PC-9 (cell line): ENCODE results near the gene NELFB. TPM values are rescaled to one million over a fixed set of nuclear protein-coding genes. Genes with fewer than 3 reads are reported as not detected.

Experiments used
- BruUV-seq: library from RNA; stranded (reverse); fragments of 400-500 nt; replicated peaks from 2 replicates; lab custom pipeline; 2021; lab: Mats Ljungman, UMichigan
- CTCF ChIA-PET: fragments of 300-600 bp; sonication (Branson Sonifier 250); formaldehyde crosslinking; loops from one replicate; lab custom pipeline; 2022; ENCODE audit warnings: antibody characterized with exemption; lab: Charles Lee
- POLR2A ChIA-PET: fragments of 300-600 bp; sonication (Branson Sonifier 250); formaldehyde crosslinking; loops from one replicate; lab custom pipeline; 2022; ENCODE audit warnings: antibody characterized with exemption; ENCODE audit not compliant: unreplicated experiment; lab: Charles Lee
- DNase-seq, 2 experiments: peaks; one replicate each; pipeline versions ENCODE4 v3.0.0 to v3.0.0-alpha.2; 2015 to 2022; ENCODE audit warnings: mixed read lengths in 1 of 2
- H2AFZ ChIP-seq: fragments of 200-600 bp; sonication (generic); 2 replicates; pipeline ENCODE4 v1.8.1; 2017; ENCODE audit warnings: antibody characterized with exemption
- H3F3A ChIP-seq: fragments of 200-600 bp; sonication (generic); 2 replicates; pipeline ENCODE4 v1.8.1; 2017; ENCODE audit warnings: antibody characterized with exemption, mild to moderate bottlenecking, low read depth; ENCODE audit not compliant: insufficient read depth
- H3K27ac ChIP-seq: fragments of 200-600 bp; sonication (generic); 2 replicates; pipeline ENCODE4 v1.6.1; 2016; ENCODE audit warnings: mixed run types
- H3K27me3 ChIP-seq: fragments of 200-600 bp; sonication (generic); 2 replicates; pipeline ENCODE4 v1.6.1; 2016; ENCODE audit warnings: low read depth, mixed run types; ENCODE audit not compliant: insufficient read depth
- H3K36me3 ChIP-seq: fragments of 200-600 bp; sonication (generic); 2 replicates; pipeline ENCODE4 v1.6.1; 2016; ENCODE audit warnings: low read depth, mixed run types
- H3K4me1 ChIP-seq: fragments of 200-600 bp; sonication (generic); replicated peaks from 2 replicates; pipeline ENCODE4 v1.6.1; 2016; ENCODE audit warnings: mixed run types; ENCODE audit not compliant: insufficient read depth
- H3K4me2 ChIP-seq: fragments of 200-600 bp; sonication (generic); 2 replicates; pipeline ENCODE4 v1.6.1; 2017; ENCODE audit warnings: mixed run types
- H3K4me3 ChIP-seq: fragments of 200-600 bp; sonication (generic); 2 replicates; pipeline ENCODE4 v1.6.1; 2016; ENCODE audit warnings: mixed run types
- H3K79me2 ChIP-seq: fragments of 200-600 bp; sonication (generic); 2 replicates; pipeline ENCODE4 v1.6.1; 2017; ENCODE audit warnings: low read depth, mixed run types
- H3K9me2 ChIP-seq: fragments of 200-600 bp; sonication (generic); 2 replicates; pipeline ENCODE4 v1.8.1; 2017; ENCODE audit warnings: mild to moderate bottlenecking; ENCODE audit not compliant: insufficient read depth
- H3K9me3 ChIP-seq: fragments of 200-600 bp; sonication (generic); 2 replicates; pipeline ENCODE4 v1.8.1; 2016; ENCODE audit warnings: low read depth; ENCODE audit not compliant: insufficient read depth
- H4K20me1 ChIP-seq: fragments of 200-600 bp; sonication (generic); 2 replicates; pipeline ENCODE4 v1.8.1; 2017; ENCODE audit not compliant: insufficient read depth
- EZH2 ChIP-seq: fragments of 200-600 bp; sonication (generic); IDR thresholded peaks from 2 replicates; pipeline ENCODE4 v1.8.0; 2017; ENCODE audit warnings: antibody characterized with exemption, low read depth
- intact Hi-C: fragments of 100-400 bp; cut with micrococcal nuclease; formaldehyde crosslinking; loops from one replicate; pipeline ENCODE4 v1.10.0; 2022; ENCODE audit not compliant: unreplicated experiment
- total RNA-seq: library from RNA; stranded (reverse); gene quantifications from 2 replicates; pipeline ENCODE4 v1.2.3, GENCODE V29; 2021
- TF ChIP-seq, protein P1 (sequence below): fragments of 200-600 bp; sonication (generic); conservative IDR thresholded peaks from 2 replicates; pipeline ENCODE4 v1.6.1; 2017; ENCODE audit warnings: mixed run types, antibody characterized with exemption, mild to moderate bottlenecking, moderate library complexity

The NELFB gene
- total RNA-seq, 1 experiment from 2014 or later = 94.2 TPM

GRCh38 chr9:137229903-137230704 is 25.0 kb upstream of the NELFB start:
- no peak for TF ChIP-seq EZH2
- no peak overlapping the region for H3K4me3 ChIP-seq
- peaks cover 26% of the 10 kb centered on the region for H3F3A ChIP-seq
- H2AFZ ChIP-seq = no peak overlapping the region
- H3K4me1 ChIP-seq = peaks cover 41% of the 10 kb centered on the region
- DNase-seq = no peak
- no peak overlapping the region for H3K4me2 ChIP-seq
- no TSS peak for BruUV-seq
- no peaks in the 10 kb centered on the region for H3K9me3 ChIP-seq
- CTCF ChIA-PET = interaction anchor here (0.6 kb wide), 1 partner anchor 201 kb away, joined by 3 read pairs; no protein-coding TSS in a partner anchor
- POLR2A ChIA-PET = no interaction called here
- H3K79me2 ChIP-seq = peaks cover 6% of the 10 kb centered on the region; the same call in 1 of the 2 replicates
- intact Hi-C loops = no loop called here
- no peak overlapping the region for H3K27ac ChIP-seq
- H3K36me3 ChIP-seq = no peaks in the 10 kb centered on the region
- H4K20me1 ChIP-seq = no peaks in the 10 kb centered on the region; the same call in 1 of the 2 replicates
- no peaks in the 10 kb centered on the region for H3K27me3 ChIP-seq
- no peaks in the 10 kb centered on the region for H3K9me2 ChIP-seq

DNA sequence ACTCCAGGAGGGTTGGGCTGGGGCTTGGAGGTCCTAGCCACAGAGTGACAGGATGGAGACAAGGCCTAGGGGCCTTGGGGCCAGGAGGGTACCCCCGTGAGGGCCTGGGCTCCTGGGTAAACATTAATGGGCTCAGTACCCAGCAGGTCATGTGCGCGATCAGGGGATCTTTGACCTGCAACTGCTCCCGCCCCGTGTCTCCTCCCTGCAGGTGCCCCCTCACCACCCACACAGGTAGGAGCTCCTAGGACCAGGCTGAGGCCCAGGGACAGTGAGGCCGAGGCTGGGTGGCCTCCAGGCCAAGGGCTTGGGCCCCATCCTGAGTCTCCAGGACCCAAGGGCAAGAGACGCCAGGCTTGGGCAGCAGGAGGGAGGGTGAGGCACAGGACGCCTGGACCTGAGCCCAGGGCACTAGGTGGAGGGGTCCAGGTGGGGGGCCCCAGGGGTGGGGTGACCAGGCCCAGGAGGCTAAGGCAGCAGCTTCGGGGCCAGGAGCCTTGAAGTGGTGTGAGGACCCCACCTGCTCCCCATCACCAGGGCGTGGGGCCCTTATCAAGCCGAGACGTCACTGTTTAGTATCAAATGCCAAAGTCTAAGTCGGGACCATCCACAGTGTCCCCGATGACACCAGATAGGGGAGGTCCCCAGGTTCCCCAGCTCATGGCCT is 24.3 kb upstream of the NELFB start, which contains the start of gene SLC34A3:
Gene SLC34A3, plus strand, starts transcription at position 197 of the 667 bp plus-strand sequence. CDS start 802 bp downstream, outside the sequence.
- CTCF ChIA-PET = interaction anchor here (0.6 kb wide), 1 partner anchor 201 kb away, joined by 3 read pairs; no protein-coding TSS in a partner anchor
- no peaks in the 10 kb centered on the region for H3K9me2 ChIP-seq
- H3F3A ChIP-seq = peaks cover 18% of the 10 kb centered on the region
- no peaks in the 10 kb centered on the region for H3K36me3 ChIP-seq
- no peaks in the 10 kb centered on the region for H3K9me3 ChIP-seq
- H3K27ac ChIP-seq = no peak within 1 kb of the TSS
- POLR2A ChIA-PET = no interaction called here
- no peak within 1 kb of the TSS for H2AFZ ChIP-seq
- H4K20me1 ChIP-seq = no peaks in the 10 kb centered on the region; the same call in 1 of the 2 replicates
- no peak for DNase-seq
- H3K79me2 ChIP-seq = no peaks in the 10 kb centered on the region
- TF ChIP-seq, protein P1, sequence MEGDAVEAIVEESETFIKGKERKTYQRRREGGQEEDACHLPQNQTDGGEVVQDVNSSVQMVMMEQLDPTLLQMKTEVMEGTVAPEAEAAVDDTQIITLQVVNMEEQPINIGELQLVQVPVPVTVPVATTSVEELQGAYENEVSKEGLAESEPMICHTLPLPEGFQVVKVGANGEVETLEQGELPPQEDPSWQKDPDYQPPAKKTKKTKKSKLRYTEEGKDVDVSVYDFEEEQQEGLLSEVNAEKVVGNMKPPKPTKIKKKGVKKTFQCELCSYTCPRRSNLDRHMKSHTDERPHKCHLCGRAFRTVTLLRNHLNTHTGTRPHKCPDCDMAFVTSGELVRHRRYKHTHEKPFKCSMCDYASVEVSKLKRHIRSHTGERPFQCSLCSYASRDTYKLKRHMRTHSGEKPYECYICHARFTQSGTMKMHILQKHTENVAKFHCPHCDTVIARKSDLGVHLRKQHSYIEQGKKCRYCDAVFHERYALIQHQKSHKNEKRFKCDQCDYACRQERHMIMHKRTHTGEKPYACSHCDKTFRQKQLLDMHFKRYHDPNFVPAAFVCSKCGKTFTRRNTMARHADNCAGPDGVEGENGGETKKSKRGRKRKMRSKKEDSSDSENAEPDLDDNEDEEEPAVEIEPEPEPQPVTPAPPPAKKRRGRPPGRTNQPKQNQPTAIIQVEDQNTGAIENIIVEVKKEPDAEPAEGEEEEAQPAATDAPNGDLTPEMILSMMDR = no peak
- no peak for TF ChIP-seq EZH2
- peaks cover 34% of the 10 kb centered on the region for H3K4me1 ChIP-seq
- H3K4me3 ChIP-seq = no peak within 1 kb of the TSS
- intact Hi-C loops = no loop called here
- no peaks in the 10 kb centered on the region for H3K27me3 ChIP-seq
- no peak within 1 kb of the TSS for H3K4me2 ChIP-seq
- BruUV-seq = no TSS peak

GRCh38 chr9:137231372-137232039 is 23.6 kb upstream of the NELFB start:
- Histone ChIP-seq H2AFZ (no peak overlapping the region), H4K20me1 (no peaks in the 10 kb centered on the region; the same call in 1 of the 2 replicates), H3K27me3 (no peaks in the 10 kb centered on the region), H3K27ac (no peak overlapping the region), H3K9me3 (no peaks in the 10 kb centered on the region), H3K4me1 (peaks cover 27% of the 10 kb centered on the region), H3K4me2 (no peak overlapping the region), H3K4me3 (no peak overlapping the region), H3K9me2 (no peaks in the 10 kb centered on the region), H3F3A (peaks cover 12% of the 10 kb centered on the region; the same call in 1 of the 2 replicates), H3K36me3 (no peaks in the 10 kb centered on the region), H3K79me2 (no peaks in the 10 kb centered on the region)
- TF ChIP-seq, protein P1 = no peak
- no peak for TF ChIP-seq EZH2
- DNase-seq = no peak
- CTCF ChIA-PET = no interaction called here
- intact Hi-C loops = no loop called here
- no TSS peak for BruUV-seq
- POLR2A ChIA-PET = no interaction called here
